Heart left ventricle (tissue), 16 donors: ENCODE data around the gene TRIM24. TPM values are rescaled to one million over a fixed set of nuclear protein-coding genes. Genes with fewer than 3 reads are reported as not detected.
A peak's percentile ranks its signal among the peaks of the same experiment; 100 is the strongest.

Source experiments
- ATAC-seq, 4 donors: fragments of 200-7000 bp; cut with Tn5 transposase; one replicate each; pipeline ENCODE4 v1.9.1; 2020 to 2022; ENCODE audit warnings: moderate library complexity in 4 of 4, mild to moderate bottlenecking in 3 of 4, moderate number of reproducible peaks in 1 of 4
- DNase-seq, 5 donors: peaks; one replicate each; pipeline ENCODE4 v3.0.0-alpha.2; 2020
- H3K27ac ChIP-seq, 12 donors: fragments of 200-600 bp; sonication (generic) in 4 of 12; one replicate each; pipeline versions ENCODE4 v1.5.0 to v1.8.0; 2016 to 2022; ENCODE audit warnings: mild to moderate bottlenecking in 2 of 12
- H3K27me3 ChIP-seq, 9 donors: fragments of 200-600 bp; sonication (generic) in 2 of 9; one replicate each; pipeline versions ENCODE4 v1.5.1 to v1.8.0; 2016 to 2022; ENCODE audit warnings: mild to moderate bottlenecking in 3 of 9
- H3K36me3 ChIP-seq, 9 donors: fragments of 200-600 bp; sonication (generic) in 2 of 9; one replicate each; pipeline versions ENCODE4 v1.5.0 to v1.8.0; 2018 to 2022; ENCODE audit warnings: mild to moderate bottlenecking in 2 of 9
- H3K4me1 ChIP-seq, 12 donors: fragments of 200-600 bp; sonication (generic) in 4 of 12; one replicate each; pipeline versions ENCODE4 v1.5.0 to v1.8.0; 2016 to 2022; ENCODE audit warnings: mild to moderate bottlenecking in 3 of 12
- H3K4me3 ChIP-seq, 12 donors: fragments of 200-600 bp; sonication (generic) in 4 of 12; one replicate each; pipeline versions ENCODE4 v1.5.0 to v1.8.0; 2017 to 2022; ENCODE audit warnings: mild to moderate bottlenecking in 9 of 12, moderate library complexity in 4 of 12
- H3K9me3 ChIP-seq, 12 donors: fragments of 200-600 bp; sonication (generic) in 4 of 12; one replicate each; pipeline versions ENCODE4 v1.5.0 to v1.8.0; 2016 to 2022; ENCODE audit warnings: mild to moderate bottlenecking in 1 of 12
- POLR2A ChIP-seq, 2 donors: fragments of 450-650 bp; IDR thresholded peaks; one replicate each; pipeline ENCODE4 v1.6.1; 2017; ENCODE audit warnings: antibody characterized with exemption in 2 of 2, mild to moderate bottlenecking in 2 of 2, moderate library complexity in 2 of 2
- WGBS, 4 donors: extraction: QIAGEN DNeasy Blood & Tissue Kit in 2 of 4; methylation state at CpG; one replicate each; pipeline versions ENCODE4 v1.1.5 to v1.1.7; 2013 to 2018; 5-methylcytosine and 5-hydroxymethylcytosine counted together
- intact Hi-C, 10 donors: fragments of 100-400 bp; cut with DNase I; formaldehyde crosslinking; loops; one replicate each; pipeline versions ENCODE4 v1.11.1 to v1.14.2; 2022
- polyA plus RNA-seq, 2 donors: library from polyadenylated mRNA; stranded (reverse); fragments of 200-250 nt; gene quantifications; one replicate each; pipeline ENCODE4 v1.2.3, GENCODE V29; 2013
- total RNA-seq, 9 donors: library from RNA; depleted of rRNA in 2 of 9; stranded (reverse); fragments of >200 nt in 2 of 9; fragmentation: NEBNext Ultra II Directional in 3 of 9; extraction: Animal tissue kit (Norgen Biotek cat#: 25700) in 3 of 9; gene quantifications; one replicate each; pipeline versions ENCODE4 v1.1.0 to v1.2.4, GENCODE V29; 2016 to 2023
- TF ChIP-seq, protein P1 (sequence below), 12 donors: fragments of 200-600 bp; sonication (generic) in 4 of 12; IDR thresholded peaks; one replicate each; pipeline versions ENCODE4 v1.5.0 to v1.8.0; 2018 to 2022; ENCODE audit warnings: antibody characterized with exemption in 12 of 12, mild to moderate bottlenecking in 5 of 12
- donor health status: ischemic (EF 13 %, LVEDD 7.1; RV severe dilation, severe dysfunction).
- donor health status: healthy with polysubstance abuse.
- donor health status: DM: no; HTN: yes; CAD: no.
- donor health status: DM: no; HTN: no; CAD: no.
- donor health status: ischemic (EF 25% LVEDD 6.9; RV normal size, moderate dysfunction).
- donor health status: ischemic (EF 25% LVEDD 5.7; RV mildly dilated, moderate dysfunction).
- donor health status: healthy.
- donor health status: DM: yes; HTN: yes; CAD: no.
- donor health status: ischemic (EF 35%, LVEDD 5.7; RV mildly dilated, moderate dysfunction).
- donor health status: nonischemic (EF 11% LVEDD 7.7; RV severe dilation, severe dysfunction).
- donor health status: DM: yes; HTN: yes; CAD: no.
- donor health status: PGD.
- donor health status: ischemic (EF 29% LVEDD 5.4; RV normal size, mild dysfunction).
- donor health status: nonischemic (EF 23%, LVEDD 6.1; RV moderate dilation, normal function).

Gene TRIM24
- total and polyA plus RNA-seq, 11 donors: 9.0 to 27.2 (median 16.8) TPM

DNA sequence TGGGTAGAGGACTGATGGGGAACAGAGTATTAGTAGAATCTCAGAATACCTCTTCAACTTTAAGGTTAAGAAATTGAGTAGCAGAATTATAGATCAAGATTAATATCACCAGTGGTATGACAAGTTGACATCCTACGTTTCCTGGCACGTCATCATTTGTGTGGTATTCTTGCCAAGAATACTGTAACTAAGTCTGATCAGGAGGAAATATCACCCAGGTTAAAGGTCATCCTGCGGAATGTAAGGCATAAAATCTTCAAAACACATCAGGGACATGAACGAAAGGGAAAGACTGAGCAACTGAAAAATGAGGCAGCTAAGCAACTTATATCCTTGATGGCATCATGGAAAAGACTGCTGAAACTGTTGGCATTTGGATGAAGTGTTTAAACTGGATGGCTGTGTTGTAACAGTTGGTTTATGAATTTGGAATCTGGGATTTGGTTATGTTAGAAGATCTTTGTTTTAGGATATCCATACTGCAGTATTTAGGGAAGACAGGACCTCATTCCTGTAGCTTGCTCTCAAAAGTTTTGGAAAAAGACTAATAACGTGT is 86.1 kb downstream of the TRIM24 start:
- intact Hi-C loops: loop anchor here in 1 of 10 donors (10.0 kb wide), 1 partner anchor 81 kb away; the partner anchor contains the start of gene TRIM24
- Histone ChIP-seq H3K27me3 (no peaks in the 10 kb centered on the region), H3K4me1 (peaks cover 0 to 12% (median 0%) of the 10 kb centered on the region in 12 donors), H3K4me3 (no peak overlapping the region), H3K9me3 (no peaks in the 10 kb centered on the region), H3K27ac (no peak overlapping the region), H3K36me3 (peaks cover 0 to 46% (median 17%) of the 10 kb centered on the region in 9 donors)
- no peak for TF ChIP-seq POLR2A (IDR thresholded peaks at IDR 0.05)
- TF ChIP-seq, protein P1, sequence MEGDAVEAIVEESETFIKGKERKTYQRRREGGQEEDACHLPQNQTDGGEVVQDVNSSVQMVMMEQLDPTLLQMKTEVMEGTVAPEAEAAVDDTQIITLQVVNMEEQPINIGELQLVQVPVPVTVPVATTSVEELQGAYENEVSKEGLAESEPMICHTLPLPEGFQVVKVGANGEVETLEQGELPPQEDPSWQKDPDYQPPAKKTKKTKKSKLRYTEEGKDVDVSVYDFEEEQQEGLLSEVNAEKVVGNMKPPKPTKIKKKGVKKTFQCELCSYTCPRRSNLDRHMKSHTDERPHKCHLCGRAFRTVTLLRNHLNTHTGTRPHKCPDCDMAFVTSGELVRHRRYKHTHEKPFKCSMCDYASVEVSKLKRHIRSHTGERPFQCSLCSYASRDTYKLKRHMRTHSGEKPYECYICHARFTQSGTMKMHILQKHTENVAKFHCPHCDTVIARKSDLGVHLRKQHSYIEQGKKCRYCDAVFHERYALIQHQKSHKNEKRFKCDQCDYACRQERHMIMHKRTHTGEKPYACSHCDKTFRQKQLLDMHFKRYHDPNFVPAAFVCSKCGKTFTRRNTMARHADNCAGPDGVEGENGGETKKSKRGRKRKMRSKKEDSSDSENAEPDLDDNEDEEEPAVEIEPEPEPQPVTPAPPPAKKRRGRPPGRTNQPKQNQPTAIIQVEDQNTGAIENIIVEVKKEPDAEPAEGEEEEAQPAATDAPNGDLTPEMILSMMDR (IDR thresholded peaks at IDR 0.05): no peak
- WGBS, 4 donors: 68 to 77% (median 70%) methylated on average over 5 of the region's 5 CpGs
- ATAC-seq (no peak), DNase-seq (no peak)

DNA sequence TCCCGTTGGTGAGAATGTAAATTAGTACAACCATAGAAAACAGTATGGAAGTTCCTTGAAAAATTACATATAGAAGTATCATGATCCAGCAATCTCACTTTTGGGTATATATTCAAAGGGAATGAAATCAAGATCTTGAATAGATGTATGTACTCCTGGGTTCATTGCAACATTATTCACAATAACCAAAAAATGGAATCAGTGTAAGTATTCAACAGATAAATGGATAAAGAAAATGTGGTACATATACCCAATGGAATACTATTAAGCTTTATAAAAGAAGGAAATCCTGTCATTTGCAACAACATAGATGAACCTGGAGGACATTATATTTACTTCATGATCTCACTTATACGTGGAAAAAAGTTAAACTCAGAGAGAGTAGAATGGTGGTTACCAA is 86.8 kb downstream of the TRIM24 start:
- ATAC-seq: no peak
- Histone ChIP-seq H3K27me3 (no peaks in the 10 kb centered on the region), H3K4me3 (no peak overlapping the region), H3K36me3 (peaks cover 0 to 46% (median 23%) of the 10 kb centered on the region in 9 donors), H3K4me1 (peaks cover 0 to 12% (median 0%) of the 10 kb centered on the region in 12 donors), H3K9me3 (no peaks in the 10 kb centered on the region), H3K27ac (no peak overlapping the region)
- 95 to 99% (median 97%) methylated on average over 2 of the region's 2 CpGs for WGBS, 4 donors
- TF ChIP-seq POLR2A (IDR thresholded peaks at IDR 0.05): no peak
- TF ChIP-seq, protein P1 (IDR thresholded peaks at IDR 0.05): no peak
- intact Hi-C loops: loop anchor here in 1 of 10 donors (10.0 kb wide), 1 partner anchor 82 kb away; the partner anchor contains the start of gene TRIM24
- no peak for DNase-seq

- Histone ChIP-seq H3K27me3 (no peaks in the 10 kb centered on the region), H3K9me3 (peaks cover 0 to 11% (median 0%) of the 10 kb centered on the region in 12 donors), H3K36me3 (peaks cover 0 to 52% (median 37%) of the 10 kb centered on the region in 9 donors), H3K4me3 (no peak overlapping the region), H3K27ac (no peak overlapping the region), H3K4me1 (peaks cover 0 to 12% (median 0%) of the 10 kb centered on the region in 12 donors)
- TF ChIP-seq, protein P1 (IDR thresholded peaks at IDR 0.05): no peak
- no peak for TF ChIP-seq POLR2A (IDR thresholded peaks at IDR 0.05)
- intact Hi-C loops: loop anchor here in 1 of 10 donors (10.0 kb wide), 1 partner anchor 84 kb away; the partner anchor contains the start of gene TRIM24
- DNase-seq (no peak), ATAC-seq (peak; percentile 75 to 84 (median 80))
- WGBS, 4 donors: 45 to 58% (median 58%) methylated on average over 1 of the region's 1 CpG
These were observed 89.0 kb downstream of the TRIM24 start for GRCh38 chr7:138549082-138549481.

DNA sequence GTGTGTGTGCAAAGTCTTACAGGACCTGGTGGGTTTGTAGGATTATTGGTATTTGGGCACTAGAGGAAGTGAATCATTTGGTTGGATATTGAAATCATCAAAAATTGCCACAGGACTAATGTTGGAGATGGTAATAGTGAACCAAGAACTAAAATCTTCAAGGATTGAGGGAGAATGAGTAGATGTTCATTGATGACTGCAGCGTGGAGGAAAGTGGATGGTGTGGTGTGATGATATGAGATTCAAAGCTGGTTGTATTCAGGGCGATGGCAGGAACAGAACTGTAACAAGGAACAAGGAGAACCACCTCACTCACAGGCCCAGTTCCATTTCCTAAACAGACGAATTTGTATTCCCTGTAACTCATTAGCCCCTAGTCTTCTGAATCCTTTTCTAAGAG is 90.3 kb downstream of the TRIM24 start:
- TF ChIP-seq, protein P1 (IDR thresholded peaks at IDR 0.05): no peak
- no peak for TF ChIP-seq POLR2A (IDR thresholded peaks at IDR 0.05)
- Histone ChIP-seq H3K27ac (no peak overlapping the region), H3K4me3 (no peak overlapping the region), H3K4me1 (peaks cover 0 to 12% (median 0%) of the 10 kb centered on the region in 12 donors), H3K27me3 (no peaks in the 10 kb centered on the region), H3K36me3 (peaks cover 4 to 63% (median 50%) of the 10 kb centered on the region in 9 donors), H3K9me3 (peaks cover 0 to 24% (median under 1%) of the 10 kb centered on the region in 12 donors)
- intact Hi-C loops: loop anchor here in 2 of 10 donors (10.0 kb wide), 1 partner anchor 86 kb away; the partner anchor contains the start of gene TRIM24 (in 2 of the 2)
- 92 to 96% (median 94%) methylated on average over 3 of the region's 3 CpGs for WGBS, 4 donors
- ATAC-seq (no peak), DNase-seq (no peak)
